ENCODE data around the gene ARMC8. TPM values are rescaled to one million over a fixed set of nuclear protein-coding genes. Genes with fewer than 3 reads are reported as not detected.

Gene ARMC8
- total and polyA plus RNA-seq, 8 donors, result 11.7 to 125 (median 37.4) TPM

DNA sequence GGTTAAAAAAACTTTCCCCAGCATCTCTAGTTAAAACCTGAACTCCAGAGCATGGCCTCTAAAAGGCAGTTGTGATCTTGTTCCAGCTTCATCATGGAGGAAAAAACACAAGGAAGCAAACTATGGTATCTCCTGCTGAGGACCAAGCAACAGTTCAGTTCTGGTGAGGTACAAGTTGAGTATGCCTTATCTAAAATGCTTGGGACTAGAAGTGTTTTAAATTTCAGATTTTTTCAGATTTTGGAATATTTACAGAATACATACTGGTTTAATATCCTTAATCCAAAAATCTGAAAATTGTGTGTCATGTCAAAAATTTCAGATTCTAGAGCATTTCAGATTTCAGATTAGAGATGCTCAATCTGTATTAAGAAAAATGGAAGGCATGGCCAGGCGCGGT is 22.0 kb upstream of the ARMC8 start:
- Histone ChIP-seq H3K9me3 (no peaks in the 10 kb centered on the region), H3K27me3 (no peaks in the 10 kb centered on the region), H3K36me3 (peaks cover 32 to 100% (median 99%) of the 10 kb centered on the region in 4 donors), H3K4me3 (no peak overlapping the region), H3K4me1 (no peaks in the 10 kb centered on the region), H3K27ac (no peak overlapping the region)
- intact Hi-C loops (cut with DNase I; ENCODE audit: low total_unique reads), result no loop called here
- DNase-seq, result no peak
- no peak for TF ChIP-seq EP300 (IDR thresholded peaks at IDR 0.05)
- TF ChIP-seq, protein P1, sequence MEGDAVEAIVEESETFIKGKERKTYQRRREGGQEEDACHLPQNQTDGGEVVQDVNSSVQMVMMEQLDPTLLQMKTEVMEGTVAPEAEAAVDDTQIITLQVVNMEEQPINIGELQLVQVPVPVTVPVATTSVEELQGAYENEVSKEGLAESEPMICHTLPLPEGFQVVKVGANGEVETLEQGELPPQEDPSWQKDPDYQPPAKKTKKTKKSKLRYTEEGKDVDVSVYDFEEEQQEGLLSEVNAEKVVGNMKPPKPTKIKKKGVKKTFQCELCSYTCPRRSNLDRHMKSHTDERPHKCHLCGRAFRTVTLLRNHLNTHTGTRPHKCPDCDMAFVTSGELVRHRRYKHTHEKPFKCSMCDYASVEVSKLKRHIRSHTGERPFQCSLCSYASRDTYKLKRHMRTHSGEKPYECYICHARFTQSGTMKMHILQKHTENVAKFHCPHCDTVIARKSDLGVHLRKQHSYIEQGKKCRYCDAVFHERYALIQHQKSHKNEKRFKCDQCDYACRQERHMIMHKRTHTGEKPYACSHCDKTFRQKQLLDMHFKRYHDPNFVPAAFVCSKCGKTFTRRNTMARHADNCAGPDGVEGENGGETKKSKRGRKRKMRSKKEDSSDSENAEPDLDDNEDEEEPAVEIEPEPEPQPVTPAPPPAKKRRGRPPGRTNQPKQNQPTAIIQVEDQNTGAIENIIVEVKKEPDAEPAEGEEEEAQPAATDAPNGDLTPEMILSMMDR (IDR thresholded peaks at IDR 0.05), result no peak
- no peak for TF ChIP-seq POLR2AphosphoS5 (IDR thresholded peaks at IDR 0.05)
- no peak for TF ChIP-seq POLR2A (IDR thresholded peaks at IDR 0.05)
- WGBS, 5 donors, result 99 to 100% (median 100%) methylated on average over 2 of the region's 2 CpGs

DNA sequence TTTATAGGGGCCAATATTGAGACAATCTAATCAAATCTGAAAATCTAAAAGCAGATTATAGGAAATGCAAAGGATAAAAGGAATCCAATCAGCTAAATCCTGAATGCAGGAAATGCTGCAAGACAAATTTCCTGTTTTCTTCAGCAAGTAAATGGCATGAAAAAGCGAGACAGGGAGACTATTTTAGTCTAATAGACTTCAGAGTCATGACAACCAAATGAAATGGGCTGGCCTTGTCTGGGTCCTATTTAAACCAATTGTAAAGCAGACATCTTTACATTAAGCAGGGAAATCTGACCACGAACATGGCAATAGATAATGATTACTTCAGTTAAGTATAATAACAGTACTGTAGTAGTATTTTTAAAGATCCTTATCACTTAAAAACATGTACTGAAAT is 14.5 kb upstream of the ARMC8 start:
- TF ChIP-seq POLR2A (IDR thresholded peaks at IDR 0.05), result no peak
- no peak overlapping the region for H3K27ac ChIP-seq
- no peaks in the 10 kb centered on the region for H3K9me3 ChIP-seq
- no peaks in the 10 kb centered on the region for H3K27me3 ChIP-seq
- H3K36me3 ChIP-seq, result peaks cover 1 to 48% (median 40%) of the 10 kb centered on the region in 4 donors
- intact Hi-C loops (cut with DNase I; ENCODE audit: low total_unique reads), result no loop called here
- no peak for DNase-seq
- WGBS, 5 donors, result 28 to 56% (median 52%) methylated on average over 2 of the region's 2 CpGs
- H3K4me1 ChIP-seq, result peaks cover 13 to 39% (median 27%) of the 10 kb centered on the region in 4 donors
- H3K4me3 ChIP-seq, result peak overlapping the region in 2 of 4 donors; percentile 8 to 89

DNA sequence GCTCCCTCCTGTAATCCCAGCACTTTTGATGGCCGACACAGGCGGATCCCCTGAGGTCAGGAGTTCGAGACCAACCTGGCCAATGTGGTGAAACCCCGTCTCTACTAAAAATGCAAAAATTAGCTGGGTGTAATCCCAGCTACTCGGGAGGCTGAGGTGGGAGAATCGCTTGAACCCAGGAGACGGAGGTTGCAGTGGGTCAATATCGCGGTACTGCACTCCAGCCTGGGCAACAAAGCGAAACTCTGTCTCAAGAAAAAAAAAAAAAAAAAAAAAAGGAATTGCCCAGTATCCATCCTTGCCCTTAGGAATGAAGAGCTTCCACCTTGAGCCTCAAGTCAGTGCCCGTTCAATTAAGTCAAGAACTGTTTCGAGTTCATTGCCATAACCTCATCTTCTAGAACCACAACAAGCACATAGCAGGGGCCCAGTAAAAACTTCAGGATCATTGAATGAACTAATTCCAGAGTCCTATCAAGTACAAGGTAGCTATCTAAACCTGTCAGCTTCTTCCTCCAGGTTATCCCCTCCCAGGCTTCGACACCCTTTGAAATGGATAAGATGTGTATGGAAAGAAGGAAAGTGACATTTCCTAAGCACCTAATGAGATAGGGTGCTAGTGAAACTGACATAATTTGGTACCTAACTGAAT is 13.2 kb upstream of the ARMC8 start:
- H3K4me1 ChIP-seq, result peaks cover 13 to 39% (median 27%) of the 10 kb centered on the region in 4 donors
- WGBS, 5 donors, result 25 to 49% (median 31%) methylated on average over 13 of the region's 13 CpGs
- H3K27ac ChIP-seq, result peak overlapping the region in 4 of 5 donors; percentile 81 to 91 (median 87)

DNA sequence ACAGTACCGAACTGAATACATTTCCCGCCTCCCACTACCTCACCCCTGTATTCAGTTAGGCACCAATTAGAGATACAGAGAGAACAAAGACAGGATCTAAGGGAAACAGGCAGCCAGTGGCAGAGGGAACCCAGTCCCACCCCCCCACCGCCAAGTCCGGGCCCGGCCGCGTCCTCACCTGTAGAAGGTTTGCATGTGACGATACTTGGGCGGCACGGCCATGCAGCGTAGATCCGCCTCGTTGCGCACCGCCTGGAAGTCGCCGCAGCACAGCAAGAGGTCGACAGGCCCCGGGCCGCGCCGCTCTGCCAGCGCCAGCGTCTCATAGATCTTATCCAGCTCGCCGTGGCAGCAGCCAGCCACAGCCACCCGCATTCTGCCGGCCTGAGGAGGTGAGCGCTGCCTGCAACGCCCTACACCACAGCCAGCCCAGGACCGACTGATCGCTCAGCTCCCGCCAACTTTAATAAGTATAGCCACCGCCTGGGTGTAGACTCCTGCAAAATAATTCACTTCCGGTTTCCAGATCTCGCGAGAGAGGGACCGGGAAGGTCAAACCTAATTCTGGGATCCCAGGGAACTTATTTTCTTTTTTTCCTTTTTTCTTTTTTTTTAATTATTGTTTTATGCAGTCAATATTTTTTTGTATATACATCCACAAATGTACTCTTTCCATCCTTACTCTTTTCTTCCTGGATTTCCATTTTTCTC is 12.5 kb upstream of the ARMC8 start, which contains the start of gene DBR1:
Gene DBR1, minus strand, starts transcription at position 501 of the 711 bp plus-strand sequence. Its CDS starts 126 bp downstream, at position 375.
- TF ChIP-seq POLR2AphosphoS5 (IDR thresholded peaks at IDR 0.05) (peak; percentile 44 to 90 (median 81)), POLR2A (IDR thresholded peaks at IDR 0.05) (peak in 2 of 4 donors; percentile 58 to 73), EP300 (IDR thresholded peaks at IDR 0.05) (no peak)
- TF ChIP-seq, protein P1 (IDR thresholded peaks at IDR 0.05), result peak in 1 of 7 experiments; percentile 14
- Histone ChIP-seq H3K4me3 (peak within 1 kb of the TSS; percentile 79 to 90 (median 86)), H3K27me3 (no peaks in the 10 kb centered on the region), H3K4me1 (peaks cover 13 to 39% (median 27%) of the 10 kb centered on the region in 4 donors), H3K36me3 (peaks cover 0 to 28% (median 21%) of the 10 kb centered on the region in 4 donors), H3K9me3 (no peaks in the 10 kb centered on the region), H3K27ac (peak within 1 kb of the TSS; percentile 71 to 91 (median 86))
- 0 to 1% (median 0%) methylated on average over 33 to 38 of the region's 38 CpGs for WGBS, 5 donors
- intact Hi-C loops (cut with DNase I; ENCODE audit: low total_unique reads), result no loop called here
- DNase-seq, result peak; percentile 75 to 95

More for the DNA sequence above, 13.2 kb upstream of the ARMC8 start:
- no peak for DNase-seq
- Histone ChIP-seq H3K9me3 (no peaks in the 10 kb centered on the region), H3K4me3 (peak overlapping the region; percentile 79 to 90 (median 86)), H3K27me3 (no peaks in the 10 kb centered on the region), H3K36me3 (peaks cover 0 to 35% (median 28%) of the 10 kb centered on the region in 4 donors)
- TF ChIP-seq, protein P1 (IDR thresholded peaks at IDR 0.05), result no peak
- TF ChIP-seq POLR2A (IDR thresholded peaks at IDR 0.05) (no peak), POLR2AphosphoS5 (IDR thresholded peaks at IDR 0.05) (no peak), EP300 (IDR thresholded peaks at IDR 0.05) (no peak)
- intact Hi-C loops (cut with DNase I; ENCODE audit: low total_unique reads), result no loop called here

Measured in stomach (tissue), 9 donors.